ENCODE data around the gene SHISA9.

SHISA9 gene

DNA sequence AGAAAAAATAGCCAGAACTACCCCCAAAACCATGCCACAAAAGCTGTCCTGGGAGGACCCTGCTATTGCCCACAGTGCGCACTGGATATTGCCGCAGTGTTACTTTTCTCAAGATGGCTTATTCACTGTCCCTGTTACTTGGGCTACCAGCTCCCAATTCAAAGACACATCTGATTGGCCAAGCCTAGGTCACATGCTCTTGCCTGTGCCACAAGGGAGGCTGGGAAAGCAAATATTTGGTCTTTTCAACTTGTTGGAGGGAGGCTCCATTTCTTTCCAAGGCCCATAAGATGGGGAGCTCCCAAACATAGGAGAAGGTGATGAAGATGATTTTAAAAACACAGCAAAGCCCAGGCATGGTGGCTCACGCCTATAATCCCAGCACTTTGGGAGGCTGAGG is 257.0 kb downstream of the SHISA9 start:
- no peak for DNase-seq (ENCODE audit: low read depth)
- H3K4me3 ChIP-seq (ENCODE audit: low read depth, low read length), result no peak overlapping the region
- TF ChIP-seq, protein P1, sequence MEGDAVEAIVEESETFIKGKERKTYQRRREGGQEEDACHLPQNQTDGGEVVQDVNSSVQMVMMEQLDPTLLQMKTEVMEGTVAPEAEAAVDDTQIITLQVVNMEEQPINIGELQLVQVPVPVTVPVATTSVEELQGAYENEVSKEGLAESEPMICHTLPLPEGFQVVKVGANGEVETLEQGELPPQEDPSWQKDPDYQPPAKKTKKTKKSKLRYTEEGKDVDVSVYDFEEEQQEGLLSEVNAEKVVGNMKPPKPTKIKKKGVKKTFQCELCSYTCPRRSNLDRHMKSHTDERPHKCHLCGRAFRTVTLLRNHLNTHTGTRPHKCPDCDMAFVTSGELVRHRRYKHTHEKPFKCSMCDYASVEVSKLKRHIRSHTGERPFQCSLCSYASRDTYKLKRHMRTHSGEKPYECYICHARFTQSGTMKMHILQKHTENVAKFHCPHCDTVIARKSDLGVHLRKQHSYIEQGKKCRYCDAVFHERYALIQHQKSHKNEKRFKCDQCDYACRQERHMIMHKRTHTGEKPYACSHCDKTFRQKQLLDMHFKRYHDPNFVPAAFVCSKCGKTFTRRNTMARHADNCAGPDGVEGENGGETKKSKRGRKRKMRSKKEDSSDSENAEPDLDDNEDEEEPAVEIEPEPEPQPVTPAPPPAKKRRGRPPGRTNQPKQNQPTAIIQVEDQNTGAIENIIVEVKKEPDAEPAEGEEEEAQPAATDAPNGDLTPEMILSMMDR (conservative IDR thresholded peaks at IDR 0.05; ENCODE audit: low read depth, low read length), result no peak

DNA sequence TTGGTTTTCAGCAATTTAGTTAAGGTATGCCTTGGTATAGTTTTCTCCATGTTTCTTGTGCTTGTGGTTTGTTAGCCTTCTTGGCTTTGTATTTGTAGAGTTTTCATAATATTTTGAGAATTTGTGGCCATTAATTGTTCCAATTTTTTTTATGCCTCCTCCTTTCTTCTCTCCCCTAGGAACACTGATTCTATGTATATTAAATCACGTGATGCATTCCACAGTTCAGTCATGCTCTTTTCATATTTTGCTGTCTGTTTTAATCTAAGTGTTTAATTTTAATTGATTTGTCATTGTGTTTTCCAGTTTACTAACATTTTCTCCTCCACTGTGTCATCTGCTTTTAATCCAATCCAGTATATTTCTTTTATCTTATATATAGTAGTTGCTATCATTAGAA is 263.6 kb downstream of the SHISA9 start:
- TF ChIP-seq, protein P1 (conservative IDR thresholded peaks at IDR 0.05; ENCODE audit: low read depth, low read length), result no peak

DNA sequence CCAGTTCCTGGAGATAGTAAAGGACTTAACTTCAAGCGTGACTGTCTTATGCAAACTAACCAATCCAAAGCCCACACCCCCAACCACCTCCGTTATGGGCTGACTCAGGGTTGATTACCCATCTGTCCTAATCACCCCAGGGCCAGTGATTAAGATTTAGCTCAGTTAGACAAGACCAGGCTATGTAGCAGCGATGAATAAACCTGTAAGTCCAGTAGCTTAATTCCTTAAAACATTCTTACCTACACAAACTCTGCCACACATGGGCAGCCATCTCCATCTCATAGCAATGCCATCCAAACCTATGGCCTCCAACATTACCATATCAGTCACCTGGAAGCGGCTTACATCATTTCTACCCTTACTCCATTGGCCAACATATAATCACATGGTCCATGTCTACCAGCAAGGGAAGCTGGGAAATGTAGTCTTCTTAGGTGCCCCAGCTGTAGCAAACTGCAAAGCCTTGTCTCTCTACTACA is 266.7 kb downstream of the SHISA9 start:
- no peak overlapping the region for H3K4me3 ChIP-seq (ENCODE audit: low read depth, low read length)
- DNase-seq (ENCODE audit: low read depth), result no peak
- TF ChIP-seq, protein P1 (conservative IDR thresholded peaks at IDR 0.05; ENCODE audit: low read depth, low read length), result no peak

More for the DNA sequence above, 263.6 kb downstream of the SHISA9 start:
- no peak overlapping the region for H3K4me3 ChIP-seq (ENCODE audit: low read depth, low read length)
- DNase-seq (ENCODE audit: low read depth), result no peak

DNA sequence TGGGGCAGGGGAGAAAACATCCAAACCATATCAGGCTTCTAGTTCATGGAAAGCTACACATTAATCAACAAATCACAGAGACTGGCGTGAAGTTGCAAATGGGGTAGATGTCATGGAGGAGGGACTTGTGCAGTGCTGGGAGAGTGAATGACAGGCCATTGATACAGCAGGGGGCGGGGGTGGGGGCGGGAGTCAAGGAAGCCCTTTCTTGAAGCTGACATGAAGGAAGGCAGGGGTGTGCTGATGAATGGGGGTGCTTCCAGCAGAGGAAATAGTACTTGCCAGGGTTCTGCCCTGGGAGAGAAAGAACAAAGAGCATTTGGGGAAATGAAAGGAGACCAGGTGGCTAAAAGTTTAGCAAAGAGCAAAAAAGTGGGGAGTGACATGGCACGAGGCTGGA is 269.9 kb downstream of the SHISA9 start:
- no peak overlapping the region for H3K4me3 ChIP-seq (ENCODE audit: low read depth, low read length)
- TF ChIP-seq, protein P1 (conservative IDR thresholded peaks at IDR 0.05; ENCODE audit: low read depth, low read length), result no peak
- no peak for DNase-seq (ENCODE audit: low read depth)

DNA sequence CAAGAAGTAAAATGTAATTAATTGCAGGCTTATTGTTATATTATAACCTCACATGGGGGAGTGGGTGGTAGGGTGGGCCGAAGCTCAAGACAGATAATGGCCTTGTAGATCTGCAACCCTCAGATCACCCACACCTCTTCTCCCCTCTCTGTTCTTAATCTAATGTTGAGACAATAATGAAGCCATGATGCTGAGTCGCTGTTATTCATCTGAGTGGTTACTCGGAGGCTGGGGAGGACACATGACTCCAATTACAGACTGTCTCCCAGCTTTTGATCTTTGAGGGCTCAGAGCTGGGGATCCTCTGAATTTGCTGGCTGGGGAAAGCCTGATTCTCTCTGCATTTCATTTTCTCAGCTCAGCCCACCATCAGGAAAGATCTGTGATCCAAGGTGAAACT is 275.3 kb downstream of the SHISA9 start:
- H3K4me3 ChIP-seq (ENCODE audit: low read depth, low read length), result no peak overlapping the region
- no peak for DNase-seq (ENCODE audit: low read depth)
- TF ChIP-seq, protein P1 (conservative IDR thresholded peaks at IDR 0.05; ENCODE audit: low read depth, low read length), result no peak

DNA sequence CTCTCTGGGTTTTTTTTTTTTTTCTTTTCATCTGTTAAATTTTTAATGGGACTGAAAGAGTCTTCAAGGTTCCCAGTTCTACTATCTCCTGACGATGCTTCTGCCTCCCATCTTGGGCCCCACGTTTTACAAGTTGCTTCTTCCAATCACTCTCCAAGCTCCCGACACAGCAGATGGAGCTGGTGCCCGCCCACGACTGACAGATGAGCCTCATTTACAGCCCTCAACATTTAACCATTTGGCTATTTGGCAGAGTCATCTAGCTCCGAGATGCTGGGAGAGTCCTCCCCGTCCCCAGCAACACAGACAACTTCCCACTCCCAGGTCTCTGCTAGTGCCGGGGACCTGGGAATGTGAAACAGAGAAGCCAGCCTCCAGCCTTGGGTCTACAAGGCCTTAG is 276.9 kb downstream of the SHISA9 start:
- TF ChIP-seq, protein P1 (conservative IDR thresholded peaks at IDR 0.05; ENCODE audit: low read depth, low read length), result no peak
- H3K4me3 ChIP-seq (ENCODE audit: low read depth, low read length), result no peak overlapping the region
- DNase-seq (ENCODE audit: low read depth), result no peak

DNA sequence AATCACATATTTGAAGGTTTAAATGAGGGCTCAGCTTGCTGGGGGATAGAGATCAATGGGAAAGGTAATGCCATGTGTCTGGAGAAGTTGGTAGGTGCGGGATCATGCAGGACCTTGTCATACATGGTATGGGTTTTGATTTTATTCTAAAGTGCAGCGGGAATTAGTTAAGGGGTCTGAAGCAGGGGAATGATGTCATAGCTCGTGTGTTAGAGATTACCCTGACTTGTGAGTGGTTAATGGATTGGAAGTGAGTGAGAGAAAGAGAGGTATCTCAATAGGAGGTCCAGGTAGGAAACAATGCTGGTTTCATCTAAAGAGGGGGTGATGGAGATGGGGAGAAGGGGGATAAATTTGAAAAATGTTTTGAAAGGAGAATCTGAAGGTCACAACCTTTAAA is 280.0 kb downstream of the SHISA9 start:
- TF ChIP-seq, protein P1 (conservative IDR thresholded peaks at IDR 0.05; ENCODE audit: low read depth, low read length), result no peak
- DNase-seq (ENCODE audit: low read depth), result no peak
- H3K4me3 ChIP-seq (ENCODE audit: low read depth, low read length), result no peak overlapping the region

Measured in choroid plexus epithelial cell (primary cell).